HepG2 (cell line): ENCODE results near the gene TEDC2. TPM values are rescaled to one million over a fixed set of nuclear protein-coding genes. Genes with fewer than 3 reads are reported as not detected.

Source experiments
- DR1 ChIP-seq: sonication (generic); formaldehyde crosslinking; IDR thresholded peaks from 2 replicates; pipeline ENCODE4 v1.8.0; 2021; ENCODE audit warnings: mild to moderate bottlenecking, missing genetic modification reagents, inconsistent platforms
- ELF3 ChIP-seq: IDR thresholded peaks from 2 replicates; pipeline ENCODE4 v1.6.1; 2016; ENCODE audit warnings: missing genetic modification reagents, missing compliant biosample characterization
- FOXJ3 ChIP-seq: sonication (generic); formaldehyde crosslinking; IDR thresholded peaks from 2 replicates; pipeline ENCODE4 v1.4.0; 2020; ENCODE audit warnings: missing genetic modification reagents, mild to moderate bottlenecking, borderline replicate concordance
- FOXO1 ChIP-seq: sonication (generic); formaldehyde crosslinking; IDR thresholded peaks from 2 replicates; pipeline ENCODE4 v1.4.0; 2020; ENCODE audit warnings: missing genetic modification reagents
- MYC ChIP-seq: sonication (generic); formaldehyde crosslinking; IDR thresholded peaks from 2 replicates; pipeline ENCODE4 v1.9.0; 2021; ENCODE audit warnings: missing genetic modification reagents, borderline replicate concordance
- PTBP1 ChIP-seq: fragments of 200-400 bp; formaldehyde crosslinking; IDR thresholded peaks from 2 replicates; pipeline ENCODE4 v1.6.1; 2018; ENCODE audit warnings: low read length, low read depth; ENCODE audit not compliant: poor library complexity, severe bottlenecking
- ZEB1 ChIP-seq: IDR thresholded peaks from 2 replicates; pipeline ENCODE4 v1.6.1; 2012; ENCODE audit warnings: mild to moderate bottlenecking, low read depth, inconsistent platforms; ENCODE audit not compliant: insufficient replicate concordance
- ZKSCAN5 ChIP-seq: sonication (generic); formaldehyde crosslinking; IDR thresholded peaks from 2 replicates; pipeline ENCODE4 v1.5.1; 2020; ENCODE audit warnings: mild to moderate bottlenecking, missing genetic modification reagents
- ZMYM4 ChIP-seq: sonication (generic); formaldehyde crosslinking; IDR thresholded peaks from 2 replicates; pipeline ENCODE4 v1.8.1; 2023; ENCODE audit warnings: mild to moderate bottlenecking, missing genetic modification reagents
- ZNF326 ChIP-seq: sonication (generic); formaldehyde crosslinking; IDR thresholded peaks from 2 replicates; pipeline ENCODE4 v1.4.0; 2020; ENCODE audit warnings: missing genetic modification reagents, borderline replicate concordance
- ZNF431 ChIP-seq: sonication (generic); formaldehyde crosslinking; IDR thresholded peaks from 2 replicates; pipeline ENCODE4 v1.9.0; 2022; ENCODE audit warnings: missing genetic modification reagents, low read depth, mild to moderate bottlenecking, borderline replicate concordance
- ZNF562 ChIP-seq: sonication (generic); formaldehyde crosslinking; IDR thresholded peaks from 2 replicates; pipeline ENCODE4 v1.8.0; 2022; ENCODE audit warnings: missing genetic modification reagents, borderline replicate concordance
- ZSCAN20 ChIP-seq: sonication (generic); formaldehyde crosslinking; IDR thresholded peaks from 2 replicates; pipeline ENCODE4 v1.4.0; 2020; ENCODE audit warnings: missing genetic modification reagents, mild to moderate bottlenecking, borderline replicate concordance
- polyA plus RNA-seq, 8 experiments: library from polyadenylated mRNA; depleted of rRNA in 3 of 8; stranded (reverse) in 7 of 8; unstranded in 1 of 8; fragments of >200 nt; fragmentation: Illumina TruSeq in 4 of 8; extraction: Trizol in 4 of 8; gene quantifications; 2 replicates each; pipeline versions ENCODE4 v1.2.1 to v1.2.3, GENCODE V29; 2011 to 2016; ENCODE audit warnings: low read depth in 4 of 8, missing spikeins in 1 of 8, mixed read lengths in 1 of 8; ENCODE audit not compliant: insufficient read depth in 1 of 8
- total RNA-seq, 5 experiments: library from RNA; depleted of rRNA; stranded (reverse); fragments of >200 nt; fragmentation: Illumina TruSeq; extraction: Trizol; gene quantifications; 2 replicates each; pipeline ENCODE4 v1.2.3, GENCODE V29; 2016; ENCODE audit warnings: low read depth in 1 of 5
- TF ChIP-seq, protein P1 (sequence below): IDR thresholded peaks from 2 replicates; pipeline ENCODE4 v1.6.1; 2012; ENCODE audit warnings: low read length, improper control_type of control experiment
- TF ChIP-seq, protein P2 (sequence below): sonication (generic); formaldehyde crosslinking; conservative IDR thresholded peaks from 2 replicates; pipeline ENCODE4 v1.5.0; 2020; ENCODE audit warnings: missing genetic modification reagents
- TF ChIP-seq, protein P3 (sequence below): IDR thresholded peaks from 2 replicates; pipeline ENCODE4 v1.6.1; 2016; ENCODE audit warnings: missing compliant biosample characterization, missing genetic modification reagents, borderline replicate concordance
- TF ChIP-seq, protein P4 (sequence below): sonication (generic); formaldehyde crosslinking; IDR thresholded peaks from 2 replicates; pipeline ENCODE4 v1.4.0; 2020; ENCODE audit warnings: mild to moderate bottlenecking, missing genetic modification reagents
- TF ChIP-seq, protein P5 (sequence below): sonication (generic); formaldehyde crosslinking; IDR thresholded peaks from 2 replicates; pipeline ENCODE4 v1.8.1; 2023; ENCODE audit warnings: mild to moderate bottlenecking, missing genetic modification reagents, borderline replicate concordance
- TF ChIP-seq, protein P6 (sequence below): sonication (generic); formaldehyde crosslinking; conservative IDR thresholded peaks from 2 replicates; pipeline ENCODE4 v1.4.0; 2020; ENCODE audit warnings: missing genetic modification reagents

The TEDC2 gene
- total and polyA plus RNA-seq, 2 of the 13 experiments (the other 11 are each of a cell fraction or from before 2014, with no cell fraction given), result 6.2 to 24.4 TPM

DNA sequence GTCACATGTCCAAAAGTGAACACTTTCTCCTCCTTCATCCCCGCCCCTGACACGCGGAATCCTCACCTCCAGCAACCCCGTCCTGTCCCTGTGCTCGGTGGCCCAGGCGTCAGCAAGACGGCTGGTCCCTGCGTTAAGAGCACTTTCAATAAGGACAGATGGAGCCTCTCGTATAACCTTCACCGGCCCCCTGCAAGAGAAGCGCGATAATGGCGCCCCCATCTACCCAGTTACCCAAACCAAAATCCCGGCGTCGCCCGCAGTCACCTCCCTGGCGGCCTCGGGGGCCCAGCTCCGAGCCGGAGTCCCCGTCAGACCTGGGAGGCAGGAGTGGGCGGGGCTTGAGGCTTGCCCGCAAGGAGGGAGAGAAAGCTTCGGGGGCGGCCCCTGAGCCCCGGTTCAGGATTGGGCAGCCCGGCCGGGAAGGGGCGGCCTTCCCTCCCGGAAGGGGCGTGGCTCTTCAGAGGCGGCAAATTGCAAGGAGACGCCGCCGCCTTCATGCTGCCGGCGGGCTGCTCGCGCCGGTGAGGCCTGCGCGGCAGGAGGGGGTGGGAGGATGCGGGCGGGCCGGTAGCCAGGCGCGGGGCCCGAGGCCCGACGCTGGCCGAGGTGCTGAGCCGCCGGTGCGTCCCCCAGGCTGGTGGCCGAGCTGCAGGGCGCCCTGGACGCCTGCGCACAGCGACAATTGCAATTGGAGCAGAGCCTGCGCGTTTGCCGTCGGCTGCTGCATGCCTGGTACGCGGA lies at the start of gene TEDC2 (continued):
- TF ChIP-seq ZNF326, result no peak
- no peak for TF ChIP-seq FOXJ3 (CRISPR knock-in tag)
- TF ChIP-seq, protein P1, sequence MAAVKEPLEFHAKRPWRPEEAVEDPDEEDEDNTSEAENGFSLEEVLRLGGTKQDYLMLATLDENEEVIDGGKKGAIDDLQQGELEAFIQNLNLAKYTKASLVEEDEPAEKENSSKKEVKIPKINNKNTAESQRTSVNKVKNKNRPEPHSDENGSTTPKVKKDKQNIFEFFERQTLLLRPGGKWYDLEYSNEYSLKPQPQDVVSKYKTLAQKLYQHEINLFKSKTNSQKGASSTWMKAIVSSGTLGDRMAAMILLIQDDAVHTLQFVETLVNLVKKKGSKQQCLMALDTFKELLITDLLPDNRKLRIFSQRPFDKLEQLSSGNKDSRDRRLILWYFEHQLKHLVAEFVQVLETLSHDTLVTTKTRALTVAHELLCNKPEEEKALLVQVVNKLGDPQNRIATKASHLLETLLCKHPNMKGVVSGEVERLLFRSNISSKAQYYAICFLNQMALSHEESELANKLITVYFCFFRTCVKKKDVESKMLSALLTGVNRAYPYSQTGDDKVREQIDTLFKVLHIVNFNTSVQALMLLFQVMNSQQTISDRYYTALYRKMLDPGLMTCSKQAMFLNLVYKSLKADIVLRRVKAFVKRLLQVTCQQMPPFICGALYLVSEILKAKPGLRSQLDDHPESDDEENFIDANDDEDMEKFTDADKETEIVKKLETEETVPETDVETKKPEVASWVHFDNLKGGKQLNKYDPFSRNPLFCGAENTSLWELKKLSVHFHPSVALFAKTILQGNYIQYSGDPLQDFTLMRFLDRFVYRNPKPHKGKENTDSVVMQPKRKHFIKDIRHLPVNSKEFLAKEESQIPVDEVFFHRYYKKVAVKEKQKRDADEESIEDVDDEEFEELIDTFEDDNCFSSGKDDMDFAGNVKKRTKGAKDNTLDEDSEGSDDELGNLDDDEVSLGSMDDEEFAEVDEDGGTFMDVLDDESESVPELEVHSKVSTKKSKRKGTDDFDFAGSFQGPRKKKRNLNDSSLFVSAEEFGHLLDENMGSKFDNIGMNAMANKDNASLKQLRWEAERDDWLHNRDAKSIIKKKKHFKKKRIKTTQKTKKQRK, result no peak
- TF ChIP-seq ZNF431, result peak; percentile 61; the same call in 1 of the 2 replicates
- TF ChIP-seq ZKSCAN5 (CRISPR knock-in tag), result peak; percentile 90
- TF ChIP-seq, protein P2, sequence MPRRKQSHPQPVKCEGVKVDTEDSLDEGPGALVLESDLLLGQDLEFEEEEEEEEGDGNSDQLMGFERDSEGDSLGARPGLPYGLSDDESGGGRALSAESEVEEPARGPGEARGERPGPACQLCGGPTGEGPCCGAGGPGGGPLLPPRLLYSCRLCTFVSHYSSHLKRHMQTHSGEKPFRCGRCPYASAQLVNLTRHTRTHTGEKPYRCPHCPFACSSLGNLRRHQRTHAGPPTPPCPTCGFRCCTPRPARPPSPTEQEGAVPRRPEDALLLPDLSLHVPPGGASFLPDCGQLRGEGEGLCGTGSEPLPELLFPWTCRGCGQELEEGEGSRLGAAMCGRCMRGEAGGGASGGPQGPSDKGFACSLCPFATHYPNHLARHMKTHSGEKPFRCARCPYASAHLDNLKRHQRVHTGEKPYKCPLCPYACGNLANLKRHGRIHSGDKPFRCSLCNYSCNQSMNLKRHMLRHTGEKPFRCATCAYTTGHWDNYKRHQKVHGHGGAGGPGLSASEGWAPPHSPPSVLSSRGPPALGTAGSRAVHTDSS, result no peak
- no peak for TF ChIP-seq FOXO1
- TF ChIP-seq ZSCAN20 (CRISPR knock-in tag), result no peak; the same call in 1 of the 2 replicates
- no peak; the same call in 1 of the 2 replicates for TF ChIP-seq DR1 (CRISPR knock-in tag)
- TF ChIP-seq, protein P3, sequence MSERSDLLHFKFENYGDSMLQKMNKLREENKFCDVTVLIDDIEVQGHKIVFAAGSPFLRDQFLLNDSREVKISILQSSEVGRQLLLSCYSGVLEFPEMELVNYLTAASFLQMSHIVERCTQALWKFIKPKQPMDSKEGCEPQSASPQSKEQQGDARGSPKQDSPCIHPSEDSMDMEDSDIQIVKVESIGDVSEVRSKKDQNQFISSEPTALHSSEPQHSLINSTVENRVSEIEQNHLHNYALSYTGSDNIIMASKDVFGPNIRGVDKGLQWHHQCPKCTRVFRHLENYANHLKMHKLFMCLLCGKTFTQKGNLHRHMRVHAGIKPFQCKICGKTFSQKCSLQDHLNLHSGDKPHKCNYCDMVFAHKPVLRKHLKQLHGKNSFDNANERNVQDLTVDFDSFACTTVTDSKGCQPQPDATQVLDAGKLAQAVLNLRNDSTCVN, result no peak
- no peak for TF ChIP-seq PTBP1
- no peak for TF ChIP-seq ZNF562 (CRISPR knock-in tag)
- peak; percentile 8; the same call in 1 of the 2 replicates for TF ChIP-seq ZMYM4 (CRISPR knock-in tag)
- TF ChIP-seq, protein P4, sequence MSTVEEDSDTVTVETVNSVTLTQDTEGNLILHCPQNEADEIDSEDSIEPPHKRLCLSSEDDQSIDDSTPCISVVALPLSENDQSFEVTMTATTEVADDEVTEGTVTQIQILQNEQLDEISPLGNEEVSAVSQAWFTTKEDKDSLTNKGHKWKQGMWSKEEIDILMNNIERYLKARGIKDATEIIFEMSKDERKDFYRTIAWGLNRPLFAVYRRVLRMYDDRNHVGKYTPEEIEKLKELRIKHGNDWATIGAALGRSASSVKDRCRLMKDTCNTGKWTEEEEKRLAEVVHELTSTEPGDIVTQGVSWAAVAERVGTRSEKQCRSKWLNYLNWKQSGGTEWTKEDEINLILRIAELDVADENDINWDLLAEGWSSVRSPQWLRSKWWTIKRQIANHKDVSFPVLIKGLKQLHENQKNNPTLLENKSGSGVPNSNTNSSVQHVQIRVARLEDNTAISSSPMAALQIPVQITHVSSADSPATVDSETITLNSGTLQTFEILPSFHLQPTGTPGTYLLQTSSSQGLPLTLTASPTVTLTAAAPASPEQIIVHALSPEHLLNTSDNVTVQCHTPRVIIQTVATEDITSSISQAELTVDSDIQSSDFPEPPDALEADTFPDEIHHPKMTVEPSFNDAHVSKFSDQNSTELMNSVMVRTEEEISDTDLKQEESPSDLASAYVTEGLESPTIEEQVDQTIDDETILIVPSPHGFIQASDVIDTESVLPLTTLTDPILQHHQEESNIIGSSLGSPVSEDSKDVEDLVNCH (CRISPR knock-in tag), result no peak
- TF ChIP-seq, protein P5, sequence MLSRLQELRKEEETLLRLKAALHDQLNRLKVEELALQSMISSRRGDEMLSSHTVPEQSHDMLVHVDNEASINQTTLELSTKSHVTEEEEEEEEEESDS, result no peak
- TF ChIP-seq, protein P6, sequence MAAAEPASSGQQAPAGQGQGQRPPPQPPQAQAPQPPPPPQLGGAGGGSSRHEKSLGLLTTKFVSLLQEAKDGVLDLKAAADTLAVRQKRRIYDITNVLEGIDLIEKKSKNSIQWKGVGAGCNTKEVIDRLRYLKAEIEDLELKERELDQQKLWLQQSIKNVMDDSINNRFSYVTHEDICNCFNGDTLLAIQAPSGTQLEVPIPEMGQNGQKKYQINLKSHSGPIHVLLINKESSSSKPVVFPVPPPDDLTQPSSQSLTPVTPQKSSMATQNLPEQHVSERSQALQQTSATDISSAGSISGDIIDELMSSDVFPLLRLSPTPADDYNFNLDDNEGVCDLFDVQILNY, result peak; percentile 86
- no peak for TF ChIP-seq ZEB1
- TF ChIP-seq MYC (CRISPR knock-in tag), result no peak
- TF ChIP-seq ELF3, result peak; percentile 21; the same call in 1 of the 2 replicates
